ENCODE data around the gene STK32C. TPM values are rescaled to one million over a fixed set of nuclear protein-coding genes. Genes with fewer than 3 reads are reported as not detected.

The STK32C gene
- total and polyA plus RNA-seq, 12 donors, result 2.7 to 8.9 (median 5.7) TPM

- DNase-seq (no peak), ATAC-seq (peak in 7 of 8 donors; percentile 2 to 32 (median 10))
- 1 to 2% methylated on average over 56 to 58 of the region's 58 CpGs for WGBS, 2 donors
- peak overlapping the region in 3 of 10 donors; percentile 46 to 64 (median 53) for H3K27ac ChIP-seq
- no peaks in the 10 kb centered on the region for H3K36me3 ChIP-seq
- no peaks in the 10 kb centered on the region for H3K9me3 ChIP-seq
- peaks cover 0 to 62% (median 45%) of the 10 kb centered on the region in 7 donors for H3K27me3 ChIP-seq
- no peak for TF ChIP-seq CTCF (IDR thresholded peaks at IDR 0.05)
- peaks cover 12 to 47% (median 33%) of the 10 kb centered on the region in 9 donors for H3K4me1 ChIP-seq
- intact Hi-C loops (cut with DNase I), result no loop called here
- peak overlapping the region; percentile 28 to 70 (median 57) for H3K4me3 ChIP-seq
Observed at GRCh38 chr10:132187430-132188138, 120.2 kb downstream of the STK32C start.

DNA sequence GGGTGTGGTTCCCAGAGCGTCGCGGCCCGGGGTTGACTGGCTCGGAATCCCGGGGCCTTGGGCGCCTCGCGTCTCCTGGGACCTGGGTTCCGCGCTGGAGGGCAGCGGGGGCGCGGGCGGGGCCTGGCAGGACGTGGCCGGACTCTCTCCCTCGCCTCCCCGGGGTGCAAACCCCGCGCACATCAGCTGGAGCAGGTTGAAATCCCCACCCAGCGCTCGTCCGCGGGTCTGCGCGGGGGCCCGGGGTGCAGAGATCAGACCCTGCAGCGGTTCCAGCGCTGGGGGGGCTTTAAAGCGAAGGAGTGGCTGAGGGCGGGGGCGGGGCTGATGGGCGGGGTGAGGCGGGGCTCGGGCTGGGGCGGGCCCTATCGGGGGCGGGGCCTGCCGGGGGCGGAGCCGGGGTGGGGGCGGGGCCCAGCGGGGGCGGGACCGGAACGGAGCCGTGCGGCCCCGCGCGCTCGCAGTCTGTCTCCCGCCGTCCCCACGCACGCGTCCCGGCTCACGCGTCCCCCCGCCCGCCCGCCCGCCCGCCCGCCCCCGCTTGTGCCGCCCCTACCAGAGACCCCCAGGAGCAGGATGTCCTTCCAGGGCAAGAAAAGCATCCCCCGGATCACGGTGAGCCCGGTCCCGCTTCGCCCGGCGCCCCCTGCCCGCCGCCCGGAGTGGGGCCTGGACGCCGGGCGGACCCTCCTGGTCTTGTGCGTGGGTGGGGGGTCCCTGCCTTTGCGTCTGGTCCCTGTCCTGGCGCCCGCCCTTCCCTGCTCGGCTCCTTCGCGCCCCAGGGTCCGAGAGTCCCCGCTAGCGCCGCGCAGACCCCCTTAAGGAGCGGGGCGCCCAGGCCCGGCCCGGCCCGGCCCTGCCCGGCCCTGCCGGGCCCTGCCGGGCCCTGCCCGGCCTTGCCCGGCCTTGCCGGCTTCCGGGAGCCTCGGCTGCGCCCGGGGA lies 121.0 kb downstream of the STK32C start, which contains the start of gene DPYSL4:
TSS of gene DPYSL4 (plus strand) at position 461 of the 942 bp plus-strand sequence. CDS start at position 577, 116 bp downstream.
- Histone ChIP-seq H3K36me3 (no peaks in the 10 kb centered on the region), H3K27me3 (peaks cover 0 to 62% (median 45%) of the 10 kb centered on the region in 7 donors), H3K4me1 (peaks cover 12 to 41% (median 27%) of the 10 kb centered on the region in 9 donors), H3K27ac (peak within 1 kb of the TSS in 3 of 10 donors; percentile 46 to 64 (median 53)), H3K9me3 (no peaks in the 10 kb centered on the region), H3K4me3 (peak within 1 kb of the TSS; percentile 28 to 70 (median 57))
- intact Hi-C loops (cut with DNase I), result no loop called here
- ATAC-seq (peak; percentile 24 to 79 (median 54)), DNase-seq (no peak)
- peak in 1 of 9 donors; percentile 14 for TF ChIP-seq CTCF (IDR thresholded peaks at IDR 0.05)
- WGBS, 2 donors, result 1 to 2% methylated on average over 60 to 102 of the region's 109 CpGs

- 3 to 4% methylated on average over 83 to 99 of the region's 99 CpGs for WGBS, 2 donors
- peak in 1 of 2 donors; percentile 58 for DNase-seq
- Histone ChIP-seq H3K36me3 (no peaks in the 10 kb centered on the region), H3K4me1 (peaks cover 12 to 41% (median 27%) of the 10 kb centered on the region in 9 donors), H3K27me3 (peaks cover 0 to 62% (median 45%) of the 10 kb centered on the region in 7 donors), H3K4me3 (peak overlapping the region; percentile 14 to 70 (median 52)), H3K27ac (no peak overlapping the region), H3K9me3 (no peaks in the 10 kb centered on the region)
- intact Hi-C loops (cut with DNase I), result no loop called here
- TF ChIP-seq CTCF (IDR thresholded peaks at IDR 0.05), result no peak
- peak; percentile 51 to 80 (median 74) for ATAC-seq
Observed at GRCh38 chr10:132185601-132186487, 121.9 kb downstream of the STK32C start.

Measured in heart right ventricle (tissue), 16 donors.